ENCODE data around the gene PAH.

DNA sequence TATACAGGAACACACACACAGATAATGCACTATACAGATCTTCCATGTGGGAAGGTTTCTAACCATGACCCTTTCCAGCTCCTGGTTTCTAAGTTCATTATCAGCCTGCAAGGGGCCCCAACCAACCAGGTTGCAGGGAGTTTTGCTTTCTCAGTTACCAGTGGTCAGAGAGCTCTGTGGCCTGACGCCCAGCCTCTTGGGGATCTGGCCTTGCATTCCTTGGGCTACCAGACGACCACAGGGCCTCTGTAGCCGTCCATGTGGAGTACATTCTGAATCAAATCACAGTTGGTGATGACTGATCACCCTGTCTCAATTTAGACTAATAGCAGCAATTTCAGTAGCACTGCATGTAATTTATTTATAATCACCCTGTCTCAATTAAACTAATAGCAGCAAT, 47.5 kb downstream of the PAH start:
- TF ChIP-seq ZNF8 (CRISPR knock-in tag; IDR thresholded peaks at IDR 0.05) (no peak), SNAI2 (CRISPR knock-in tag; IDR thresholded peaks at IDR 0.05) (no peak), ZNF565 (CRISPR knock-in tag; conservative IDR thresholded peaks at IDR 0.05; ENCODE audit: low read depth) (no peak), ZFP30 (CRISPR knock-in tag; IDR thresholded peaks at IDR 0.05) (no peak)
